PC-9 (cell line): ENCODE measurements around the gene C10orf105. TPM values are rescaled to one million over a fixed set of nuclear protein-coding genes. Genes with fewer than 3 reads are reported as not detected.

ENCODE experiments used
- BruUV-seq: library from RNA; stranded (reverse); fragments of 400-500 nt; replicated peaks from 2 replicates; lab custom pipeline; 2021; lab: Mats Ljungman, UMichigan
- CTCF ChIA-PET: fragments of 300-600 bp; sonication (Branson Sonifier 250); formaldehyde crosslinking; loops from one replicate; lab custom pipeline; 2022; ENCODE audit warnings: antibody characterized with exemption; lab: Charles Lee
- POLR2A ChIA-PET: fragments of 300-600 bp; sonication (Branson Sonifier 250); formaldehyde crosslinking; loops from one replicate; lab custom pipeline; 2022; ENCODE audit warnings: antibody characterized with exemption; ENCODE audit not compliant: unreplicated experiment; lab: Charles Lee
- DNase-seq, 2 experiments: peaks; one replicate each; pipeline versions ENCODE4 v3.0.0 to v3.0.0-alpha.2; 2015 to 2022; ENCODE audit warnings: mixed read lengths in 1 of 2
- H2AFZ ChIP-seq: fragments of 200-600 bp; sonication (generic); 2 replicates; pipeline ENCODE4 v1.8.1; 2017; ENCODE audit warnings: antibody characterized with exemption
- H3F3A ChIP-seq: fragments of 200-600 bp; sonication (generic); 2 replicates; pipeline ENCODE4 v1.8.1; 2017; ENCODE audit warnings: antibody characterized with exemption, mild to moderate bottlenecking, low read depth; ENCODE audit not compliant: insufficient read depth
- H3K27ac ChIP-seq: fragments of 200-600 bp; sonication (generic); 2 replicates; pipeline ENCODE4 v1.6.1; 2016; ENCODE audit warnings: mixed run types
- H3K27me3 ChIP-seq: fragments of 200-600 bp; sonication (generic); 2 replicates; pipeline ENCODE4 v1.6.1; 2016; ENCODE audit warnings: low read depth, mixed run types; ENCODE audit not compliant: insufficient read depth
- H3K36me3 ChIP-seq: fragments of 200-600 bp; sonication (generic); 2 replicates; pipeline ENCODE4 v1.6.1; 2016; ENCODE audit warnings: low read depth, mixed run types
- H3K4me1 ChIP-seq: fragments of 200-600 bp; sonication (generic); replicated peaks from 2 replicates; pipeline ENCODE4 v1.6.1; 2016; ENCODE audit warnings: mixed run types; ENCODE audit not compliant: insufficient read depth
- H3K4me2 ChIP-seq: fragments of 200-600 bp; sonication (generic); 2 replicates; pipeline ENCODE4 v1.6.1; 2017; ENCODE audit warnings: mixed run types
- H3K4me3 ChIP-seq: fragments of 200-600 bp; sonication (generic); 2 replicates; pipeline ENCODE4 v1.6.1; 2016; ENCODE audit warnings: mixed run types
- H3K79me2 ChIP-seq: fragments of 200-600 bp; sonication (generic); 2 replicates; pipeline ENCODE4 v1.6.1; 2017; ENCODE audit warnings: low read depth, mixed run types
- H3K9me2 ChIP-seq: fragments of 200-600 bp; sonication (generic); 2 replicates; pipeline ENCODE4 v1.8.1; 2017; ENCODE audit warnings: mild to moderate bottlenecking; ENCODE audit not compliant: insufficient read depth
- H3K9me3 ChIP-seq: fragments of 200-600 bp; sonication (generic); 2 replicates; pipeline ENCODE4 v1.8.1; 2016; ENCODE audit warnings: low read depth; ENCODE audit not compliant: insufficient read depth
- H4K20me1 ChIP-seq: fragments of 200-600 bp; sonication (generic); 2 replicates; pipeline ENCODE4 v1.8.1; 2017; ENCODE audit not compliant: insufficient read depth
- EZH2 ChIP-seq: fragments of 200-600 bp; sonication (generic); IDR thresholded peaks from 2 replicates; pipeline ENCODE4 v1.8.0; 2017; ENCODE audit warnings: antibody characterized with exemption, low read depth
- intact Hi-C: fragments of 100-400 bp; cut with micrococcal nuclease; formaldehyde crosslinking; loops from one replicate; pipeline ENCODE4 v1.10.0; 2022; ENCODE audit not compliant: unreplicated experiment
- total RNA-seq: library from RNA; stranded (reverse); gene quantifications from 2 replicates; pipeline ENCODE4 v1.2.3, GENCODE V29; 2021
- TF ChIP-seq, protein P1 (sequence below): fragments of 200-600 bp; sonication (generic); conservative IDR thresholded peaks from 2 replicates; pipeline ENCODE4 v1.6.1; 2017; ENCODE audit warnings: mixed run types, antibody characterized with exemption, mild to moderate bottlenecking, moderate library complexity

The C10orf105 gene
- total RNA-seq, 1 experiment from 2014 or later = not detected

GRCh38 chr10:71754562-71754961 lies 35.0 kb upstream of the C10orf105 start:
- Histone ChIP-seq H2AFZ (no peak overlapping the region), H3K4me2 (no peak overlapping the region), H3K27me3 (no peaks in the 10 kb centered on the region), H3K4me3 (no peak overlapping the region), H3K4me1 (peaks cover 8% of the 10 kb centered on the region; the same call in 1 of the 2 replicates), H4K20me1 (no peaks in the 10 kb centered on the region), H3K27ac (no peak overlapping the region), H3K9me3 (no peaks in the 10 kb centered on the region), H3K9me2 (no peaks in the 10 kb centered on the region), H3K79me2 (no peaks in the 10 kb centered on the region), H3K36me3 (no peaks in the 10 kb centered on the region), H3F3A (peaks cover 5% of the 10 kb centered on the region; the same call in 1 of the 2 replicates)
- intact Hi-C loops = no loop called here
- no TSS peak for BruUV-seq
- DNase-seq = no peak
- TF ChIP-seq, protein P1, sequence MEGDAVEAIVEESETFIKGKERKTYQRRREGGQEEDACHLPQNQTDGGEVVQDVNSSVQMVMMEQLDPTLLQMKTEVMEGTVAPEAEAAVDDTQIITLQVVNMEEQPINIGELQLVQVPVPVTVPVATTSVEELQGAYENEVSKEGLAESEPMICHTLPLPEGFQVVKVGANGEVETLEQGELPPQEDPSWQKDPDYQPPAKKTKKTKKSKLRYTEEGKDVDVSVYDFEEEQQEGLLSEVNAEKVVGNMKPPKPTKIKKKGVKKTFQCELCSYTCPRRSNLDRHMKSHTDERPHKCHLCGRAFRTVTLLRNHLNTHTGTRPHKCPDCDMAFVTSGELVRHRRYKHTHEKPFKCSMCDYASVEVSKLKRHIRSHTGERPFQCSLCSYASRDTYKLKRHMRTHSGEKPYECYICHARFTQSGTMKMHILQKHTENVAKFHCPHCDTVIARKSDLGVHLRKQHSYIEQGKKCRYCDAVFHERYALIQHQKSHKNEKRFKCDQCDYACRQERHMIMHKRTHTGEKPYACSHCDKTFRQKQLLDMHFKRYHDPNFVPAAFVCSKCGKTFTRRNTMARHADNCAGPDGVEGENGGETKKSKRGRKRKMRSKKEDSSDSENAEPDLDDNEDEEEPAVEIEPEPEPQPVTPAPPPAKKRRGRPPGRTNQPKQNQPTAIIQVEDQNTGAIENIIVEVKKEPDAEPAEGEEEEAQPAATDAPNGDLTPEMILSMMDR = no peak
- TF ChIP-seq EZH2 = no peak
- POLR2A ChIA-PET = interaction anchor here (0.6 to 0.7 kb wide), 2 partner anchors 34 to 161 kb away, joined by 3 to 4 read pairs; no protein-coding TSS in a partner anchor
- CTCF ChIA-PET = no interaction called here

- TF ChIP-seq EZH2 = no peak
- TF ChIP-seq, protein P1 = no peak
- Histone ChIP-seq H3K9me3 (no peaks in the 10 kb centered on the region), H4K20me1 (no peaks in the 10 kb centered on the region), H2AFZ (no peak overlapping the region), H3K4me3 (no peak overlapping the region), H3K4me2 (no peak overlapping the region), H3K4me1 (peaks cover 6% of the 10 kb centered on the region; the same call in 1 of the 2 replicates), H3F3A (peaks cover 5% of the 10 kb centered on the region; the same call in 1 of the 2 replicates), H3K36me3 (no peaks in the 10 kb centered on the region), H3K79me2 (no peaks in the 10 kb centered on the region), H3K9me2 (no peaks in the 10 kb centered on the region), H3K27ac (no peak overlapping the region), H3K27me3 (no peaks in the 10 kb centered on the region)
- BruUV-seq = no TSS peak
- no peak for DNase-seq
- ChIA-PET CTCF (no interaction called here), POLR2A (interaction anchor here (0.7 kb wide), 1 partner anchor 33 kb away, joined by 4 read pairs; no protein-coding TSS in a partner anchor)
- intact Hi-C loops = no loop called here
Observed at GRCh38 chr10:71753960-71754505, 34.5 kb upstream of the C10orf105 start.

DNA sequence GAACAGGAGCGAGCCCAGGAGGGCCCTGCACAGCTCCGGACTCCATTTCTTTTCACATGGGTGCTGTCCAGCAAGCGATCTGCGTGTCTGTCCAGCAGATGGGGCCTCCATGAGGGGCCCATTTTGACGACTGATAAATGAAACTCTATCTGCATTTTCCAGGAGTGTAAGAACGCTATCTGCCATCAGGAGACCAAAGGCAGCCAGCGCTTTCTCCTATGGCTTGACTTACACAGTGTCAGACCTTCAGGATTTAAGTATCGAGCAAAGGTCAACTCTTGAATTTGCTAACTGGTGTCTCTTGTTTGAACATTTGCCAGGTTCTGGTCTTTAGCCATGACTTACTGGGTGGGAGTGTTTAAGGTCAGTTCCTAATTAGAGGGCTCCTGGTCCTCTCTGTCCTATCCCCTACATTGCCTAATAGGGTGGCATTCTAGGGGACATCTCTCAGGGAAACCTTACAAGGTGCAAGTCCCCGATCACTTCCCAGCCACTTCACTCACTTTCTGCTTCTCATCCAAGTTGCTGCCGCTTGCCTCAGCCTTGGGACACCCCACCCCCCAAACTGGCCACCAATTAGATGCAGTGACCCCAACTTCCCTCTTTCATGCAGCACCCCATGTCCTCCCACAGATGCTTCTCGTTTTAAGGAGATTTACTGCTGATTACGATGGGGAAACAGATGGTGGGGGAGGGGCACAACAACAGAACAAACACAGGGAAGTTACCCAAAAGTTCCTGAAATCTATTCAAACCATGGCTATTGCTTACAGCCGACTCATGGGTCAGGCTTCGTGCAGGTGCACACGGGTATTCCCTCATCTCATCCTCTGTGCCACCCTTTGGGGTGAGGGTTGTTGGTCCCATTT lies 33.7 kb upstream of the C10orf105 start:
- Histone ChIP-seq H4K20me1 (no peaks in the 10 kb centered on the region), H3K27me3 (no peaks in the 10 kb centered on the region), H3K79me2 (no peaks in the 10 kb centered on the region), H2AFZ (no peak overlapping the region), H3K4me3 (no peak overlapping the region), H3K9me2 (no peaks in the 10 kb centered on the region), H3K27ac (no peak overlapping the region), H3K4me2 (no peak overlapping the region), H3K36me3 (no peaks in the 10 kb centered on the region), H3F3A (peaks cover 5% of the 10 kb centered on the region; the same call in 1 of the 2 replicates), H3K4me1 (no peaks in the 10 kb centered on the region), H3K9me3 (no peaks in the 10 kb centered on the region)
- ChIA-PET CTCF (no interaction called here), POLR2A (interaction anchor here (0.7 kb wide), 1 partner anchor 37 kb away, joined by 4 read pairs; no protein-coding TSS in a partner anchor)
- TF ChIP-seq, protein P1 = no peak
- no peak for TF ChIP-seq EZH2
- DNase-seq = no peak
- no TSS peak for BruUV-seq
- intact Hi-C loops = no loop called here
